H54 (cell line): ENCODE measurements around the gene GPR15.

Experiments
- DNase-seq: peaks from one replicate; pipeline ENCODE4 v3.0.0; 2011; ENCODE audit warnings: low spot score, mixed read lengths; ENCODE audit not compliant: insufficient read length
- FAIRE-seq: peaks from 3 replicates; lab custom pipeline; 2011; peaks lifted over from hg19 to GRCh38; lab: Jason Lieb, UNC
- POLR2A ChIP-seq: IDR thresholded peaks from 2 replicates; pipeline ENCODE4 v1.6.1; 2011; ENCODE audit warnings: low read depth, mild to moderate bottlenecking, low read length

Gene GPR15

DNA sequence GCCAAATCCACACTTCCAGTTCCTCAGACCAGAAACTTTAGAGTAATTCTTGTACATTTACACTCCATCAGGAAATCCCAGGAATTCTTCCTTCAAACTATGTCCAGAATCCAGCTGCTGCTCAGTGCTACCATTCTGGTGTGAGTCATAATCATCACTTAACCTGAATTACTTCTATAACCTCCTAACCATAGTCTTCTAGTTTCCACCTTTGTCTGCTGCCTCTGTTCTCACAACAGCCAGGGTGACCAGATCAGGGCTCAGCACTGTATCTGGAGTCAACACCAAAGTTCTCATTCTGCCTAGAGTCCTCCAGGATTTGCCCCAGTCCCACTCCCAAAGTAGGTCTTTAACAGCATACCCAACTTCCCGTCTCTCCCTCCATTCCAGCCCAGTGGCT is 12.4 kb upstream of the GPR15 start:
- peak; percentile 45 for FAIRE-seq
- no peak for TF ChIP-seq POLR2A
- DNase-seq: no peak

DNA sequence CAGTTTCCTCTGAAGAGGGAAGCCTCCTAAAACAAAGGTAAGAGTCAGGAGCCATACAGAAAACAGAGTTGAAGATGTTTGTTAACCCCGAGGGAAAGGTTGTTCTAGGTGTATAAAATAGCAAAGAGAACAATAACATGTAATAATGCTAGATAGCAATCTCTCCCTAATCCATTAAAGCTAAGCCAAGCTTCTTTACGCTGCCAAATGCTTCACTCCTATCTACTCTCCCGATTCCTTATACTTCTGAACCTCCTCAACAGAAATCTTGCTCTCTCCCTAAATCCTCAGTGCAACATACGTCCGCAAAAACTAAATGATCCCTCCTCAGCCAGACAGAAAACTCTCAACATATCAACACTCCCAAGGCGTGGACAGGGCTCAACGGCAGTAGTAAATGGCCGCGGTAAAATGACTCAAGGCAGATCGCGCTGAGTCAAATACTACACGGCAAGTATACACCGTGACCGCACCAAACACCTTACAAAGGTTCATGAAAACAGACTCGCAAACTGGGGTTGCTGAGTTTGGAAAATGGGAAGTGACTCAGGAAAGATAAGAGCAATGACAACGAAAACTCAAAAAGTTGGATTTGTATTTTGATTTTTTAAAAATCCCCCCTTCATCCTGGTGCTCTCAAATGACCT is 9.8 kb upstream of the GPR15 start:
- DNase-seq (peak; percentile 23), FAIRE-seq (peak; percentile 92)
- no peak for TF ChIP-seq POLR2A

DNA sequence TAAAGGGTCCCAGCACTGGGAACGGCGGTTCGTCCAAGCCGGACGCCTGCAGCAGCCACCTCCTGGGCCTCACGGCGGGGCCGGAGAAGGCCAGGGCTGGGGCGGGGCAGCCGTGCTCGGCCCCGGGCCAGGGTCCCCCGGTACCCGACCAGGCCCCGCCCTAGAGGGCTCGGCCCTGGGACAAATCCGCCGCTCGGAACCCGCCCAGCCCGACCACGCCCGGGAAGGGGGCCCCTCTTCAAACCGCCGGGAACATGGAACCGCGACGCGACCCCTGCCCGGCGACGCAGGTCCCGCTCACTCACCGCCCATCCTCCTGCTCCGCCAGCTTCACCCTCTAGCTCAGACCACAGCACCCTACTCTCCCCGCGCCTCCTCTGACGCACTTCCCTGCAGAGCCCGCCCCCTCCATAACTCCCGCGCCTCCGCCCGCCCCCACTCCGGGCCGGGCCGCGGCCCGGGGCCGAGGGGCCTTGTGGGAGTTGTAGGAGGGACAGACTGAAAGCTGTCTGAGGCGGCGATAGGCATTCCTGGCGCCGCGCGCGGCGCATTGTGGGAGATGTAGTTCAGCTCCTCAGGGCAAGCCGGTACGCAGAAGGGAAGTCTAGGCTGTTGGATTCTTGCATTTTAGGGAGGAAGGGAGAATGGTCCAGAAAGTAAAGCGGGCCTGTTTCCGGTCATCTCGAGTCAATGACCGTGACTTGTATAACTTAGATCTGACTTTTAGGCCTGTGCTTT is 9.1 kb upstream of the GPR15 start, which contains the start of gene CLDND1:
TSS of gene CLDND1 (minus strand) at position 359 of the 738 bp plus-strand sequence. CDS start 1,478 bp downstream, outside the sequence.
- peak; percentile 83 for DNase-seq
- peak; percentile 85 for TF ChIP-seq POLR2A
- FAIRE-seq: peak; percentile 95

DNA sequence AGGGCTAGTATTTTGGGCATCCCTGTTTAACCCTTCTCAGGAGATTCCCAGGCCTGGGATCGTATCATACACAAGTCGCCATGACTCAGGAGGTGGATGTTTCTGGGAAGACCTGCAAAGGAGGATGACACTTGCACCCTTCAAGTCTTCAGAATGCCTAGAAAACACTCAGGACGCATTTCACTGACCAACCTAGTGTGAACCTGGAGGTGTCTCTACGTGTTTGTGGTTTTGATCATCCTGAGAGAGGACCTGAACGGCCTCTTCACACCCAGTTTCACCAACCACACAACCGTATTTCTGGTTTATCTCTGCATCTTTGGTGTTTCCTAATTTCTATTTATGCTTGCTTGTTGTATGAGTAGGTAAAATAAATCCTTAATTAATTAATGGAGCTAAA is 6.3 kb upstream of the GPR15 start:
- TF ChIP-seq POLR2A: no peak
- DNase-seq (no peak), FAIRE-seq (no peak)

DNA sequence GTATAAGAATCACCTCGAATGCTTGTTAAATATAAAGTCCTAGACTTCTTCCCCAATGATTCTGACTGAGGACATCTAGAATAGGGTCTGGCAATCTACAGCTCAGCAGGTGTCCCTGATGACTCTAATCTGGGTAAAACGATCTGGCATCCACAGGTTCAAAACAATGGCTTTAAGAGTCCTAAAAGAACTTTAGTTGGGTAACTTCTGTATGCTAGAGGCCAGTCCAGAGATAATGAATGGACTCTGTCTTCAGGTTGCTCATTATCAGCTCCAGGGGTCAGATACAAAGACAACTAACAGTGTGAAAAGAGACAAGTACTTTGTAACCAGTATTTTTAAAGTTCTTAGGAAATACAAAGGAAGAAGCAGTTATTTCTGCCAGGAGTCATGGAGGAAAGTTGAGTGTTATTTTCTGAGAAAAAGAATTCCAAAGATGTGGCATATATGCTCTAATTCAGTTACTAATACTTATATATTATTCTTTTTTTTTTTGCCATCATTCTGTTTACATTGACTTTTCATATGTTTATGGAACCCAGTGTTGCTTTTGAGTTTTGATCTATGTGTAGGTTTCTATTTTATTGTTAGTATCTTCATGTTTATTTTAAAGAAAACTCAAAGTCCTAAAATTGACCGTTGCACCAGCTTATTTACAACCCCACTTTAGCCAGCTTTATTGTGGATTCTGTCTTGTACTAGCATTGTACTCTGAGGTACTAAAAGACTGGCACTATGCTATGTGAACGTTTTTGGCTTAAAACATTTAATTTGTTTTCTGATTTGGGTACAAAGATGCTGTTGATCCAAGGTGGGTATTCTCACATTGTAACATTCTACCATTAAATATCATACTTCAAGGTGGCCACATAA is 3.1 kb upstream of the GPR15 start:
- no peak for DNase-seq
- no peak for FAIRE-seq
- no peak for TF ChIP-seq POLR2A

DNA sequence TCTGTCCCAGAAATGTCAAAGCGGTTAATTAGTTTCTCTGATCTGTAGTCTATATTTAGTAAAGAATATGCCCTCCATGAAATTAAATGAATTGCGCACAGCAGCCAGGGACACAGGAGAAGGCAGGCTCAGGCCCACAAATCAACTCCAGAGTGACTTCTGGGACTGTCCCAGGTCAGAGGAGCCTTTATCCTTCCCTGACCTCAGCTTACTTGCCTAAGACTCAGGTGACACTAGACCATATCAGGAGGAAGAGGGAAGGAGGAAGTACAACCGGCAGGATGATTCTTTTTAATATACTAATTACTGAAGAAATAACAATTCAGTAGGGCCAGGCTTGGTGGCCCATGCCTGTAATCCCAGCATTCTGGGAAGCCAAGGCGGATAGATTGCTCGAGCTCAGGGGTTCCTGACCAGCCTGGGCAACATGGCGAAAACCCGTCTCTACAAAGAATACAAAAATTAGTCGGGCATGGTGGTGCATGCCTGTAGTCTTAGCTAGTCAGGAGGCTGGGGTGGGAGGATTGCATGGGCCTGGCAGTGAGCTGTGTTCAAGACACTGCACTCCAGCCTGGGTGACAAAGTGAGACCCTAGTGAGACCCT is 1.8 kb upstream of the GPR15 start:
- TF ChIP-seq POLR2A: no peak
- FAIRE-seq (no peak), DNase-seq (no peak)

DNA sequence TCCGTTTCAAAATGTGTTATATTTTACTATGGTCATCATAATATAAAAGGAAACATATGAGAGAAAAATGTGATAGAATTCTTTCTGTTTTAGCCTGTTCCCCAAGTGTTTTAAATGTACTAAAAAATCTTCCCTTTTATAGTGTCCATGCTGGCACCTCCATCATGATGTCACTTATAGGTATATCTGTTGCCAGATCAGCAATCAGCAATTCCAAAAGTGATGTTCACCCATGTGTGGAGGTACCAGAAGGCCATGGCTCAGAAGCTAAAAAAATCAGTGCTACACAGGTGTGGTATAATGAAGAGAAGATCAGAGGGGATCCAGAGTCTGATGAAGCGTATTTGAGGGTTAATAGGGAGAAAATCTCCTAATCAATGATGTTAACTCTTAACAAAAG is 1.1 kb upstream of the GPR15 start:
- DNase-seq (no peak), FAIRE-seq (no peak)
- TF ChIP-seq POLR2A: no peak

DNA sequence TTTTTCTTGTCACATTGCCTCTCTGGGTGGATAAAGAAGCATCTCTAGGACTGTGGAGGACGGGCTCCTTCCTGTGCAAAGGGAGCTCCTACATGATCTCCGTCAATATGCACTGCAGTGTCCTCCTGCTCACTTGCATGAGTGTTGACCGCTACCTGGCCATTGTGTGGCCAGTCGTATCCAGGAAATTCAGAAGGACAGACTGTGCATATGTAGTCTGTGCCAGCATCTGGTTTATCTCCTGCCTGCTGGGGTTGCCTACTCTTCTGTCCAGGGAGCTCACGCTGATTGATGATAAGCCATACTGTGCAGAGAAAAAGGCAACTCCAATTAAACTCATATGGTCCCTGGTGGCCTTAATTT is 478 bp downstream of the GPR15 start:
- no peak for TF ChIP-seq POLR2A
- DNase-seq: no peak
- no peak for FAIRE-seq

DNA sequence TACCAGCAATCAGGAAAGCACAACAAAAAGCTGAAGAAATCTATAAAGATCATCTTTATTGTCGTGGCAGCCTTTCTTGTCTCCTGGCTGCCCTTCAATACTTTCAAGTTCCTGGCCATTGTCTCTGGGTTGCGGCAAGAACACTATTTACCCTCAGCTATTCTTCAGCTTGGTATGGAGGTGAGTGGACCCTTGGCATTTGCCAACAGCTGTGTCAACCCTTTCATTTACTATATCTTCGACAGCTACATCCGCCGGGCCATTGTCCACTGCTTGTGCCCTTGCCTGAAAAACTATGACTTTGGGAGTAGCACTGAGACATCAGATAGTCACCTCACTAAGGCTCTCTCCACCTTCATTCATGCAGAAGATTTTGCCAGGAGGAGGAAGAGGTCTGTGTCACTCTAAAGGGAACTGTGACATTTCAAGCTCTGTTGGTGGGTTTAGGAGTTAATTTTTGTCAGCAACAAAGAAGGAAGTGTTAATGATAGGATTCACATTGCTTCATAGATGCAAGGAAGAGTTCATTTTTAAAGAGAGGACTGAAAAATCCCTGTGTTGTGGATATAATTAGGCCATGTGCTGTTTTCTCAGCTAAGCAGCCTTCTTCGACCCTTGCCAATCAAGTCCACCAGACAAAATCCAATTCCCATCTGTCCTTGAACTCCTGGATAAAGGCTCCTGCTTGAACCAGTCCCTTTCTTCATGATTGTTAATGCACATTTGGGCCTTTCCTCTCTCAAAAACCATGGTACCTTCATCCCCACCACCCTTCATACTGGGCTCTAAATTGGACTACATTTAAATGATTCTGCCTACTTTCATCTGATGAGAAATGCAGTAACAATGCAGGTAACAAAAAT is 1.2 kb downstream of the GPR15 start:
- no peak for FAIRE-seq
- DNase-seq: no peak
- no peak for TF ChIP-seq POLR2A

DNA sequence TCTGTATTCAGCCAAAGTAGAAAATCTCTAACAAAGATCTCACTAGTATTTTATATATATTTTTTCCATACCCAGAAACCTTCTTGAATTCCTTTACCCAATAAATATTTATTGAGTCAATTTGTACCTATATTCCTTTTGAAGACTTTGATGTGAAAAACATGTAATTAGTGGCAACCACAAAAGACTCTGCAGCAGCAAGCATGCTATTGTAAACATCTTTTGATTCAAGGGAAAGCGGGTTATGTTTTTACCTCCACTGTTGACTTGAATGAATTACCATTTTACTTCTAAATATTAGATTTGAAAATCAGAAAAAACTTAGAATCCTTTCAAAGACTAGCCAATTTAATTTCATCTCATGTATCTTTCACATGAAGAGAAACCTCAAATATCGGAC is 2.4 kb downstream of the GPR15 start:
- TF ChIP-seq POLR2A: no peak
- FAIRE-seq: no peak
- no peak for DNase-seq

DNA sequence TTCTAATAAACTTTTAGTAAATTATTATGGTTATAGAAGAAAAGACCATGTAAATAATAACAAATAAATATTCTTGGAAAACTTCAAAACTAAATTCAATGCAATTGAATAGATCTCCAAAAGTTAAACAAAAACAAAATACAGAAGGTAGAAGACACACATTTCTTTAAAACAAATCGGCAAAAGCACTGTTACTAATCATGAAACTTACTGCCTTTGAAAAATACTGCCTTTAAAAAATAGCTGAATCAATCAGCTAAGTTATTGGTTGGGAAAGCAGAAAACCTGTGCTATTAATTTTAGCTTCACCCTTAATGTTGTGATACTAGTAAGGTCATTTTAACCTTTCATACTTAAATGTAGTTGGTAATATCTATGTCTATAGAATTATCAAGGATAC is 3.0 kb downstream of the GPR15 start:
- no peak for TF ChIP-seq POLR2A
- DNase-seq (no peak), FAIRE-seq (no peak)

DNA sequence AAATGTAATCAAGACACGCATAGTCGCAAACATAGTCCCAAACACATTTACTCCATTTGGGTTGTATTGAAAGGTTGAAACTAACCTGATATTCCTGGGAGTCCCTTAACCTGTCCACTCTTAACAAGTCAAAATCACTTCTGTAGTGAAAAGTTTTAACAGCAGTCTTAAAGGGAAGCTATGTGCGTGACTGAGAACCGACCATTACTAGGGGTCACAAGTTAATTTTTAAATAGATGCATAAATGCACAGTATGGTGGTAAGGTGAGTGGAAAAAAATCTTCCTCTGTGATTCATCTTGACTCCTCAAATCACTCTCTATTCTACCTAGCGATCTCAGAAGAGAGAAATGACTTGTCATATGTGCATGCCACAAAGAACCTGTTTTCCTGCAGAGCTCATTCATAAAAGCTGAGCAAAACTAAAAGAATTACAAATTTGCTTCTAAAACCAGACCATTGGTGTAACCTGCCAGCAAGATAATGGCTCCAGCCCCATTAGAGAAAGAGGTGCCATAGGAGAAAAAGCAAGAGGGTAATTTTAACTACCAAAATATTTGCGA is 4.8 kb downstream of the GPR15 start:
- DNase-seq: no peak
- FAIRE-seq: no peak
- no peak for TF ChIP-seq POLR2A

DNA sequence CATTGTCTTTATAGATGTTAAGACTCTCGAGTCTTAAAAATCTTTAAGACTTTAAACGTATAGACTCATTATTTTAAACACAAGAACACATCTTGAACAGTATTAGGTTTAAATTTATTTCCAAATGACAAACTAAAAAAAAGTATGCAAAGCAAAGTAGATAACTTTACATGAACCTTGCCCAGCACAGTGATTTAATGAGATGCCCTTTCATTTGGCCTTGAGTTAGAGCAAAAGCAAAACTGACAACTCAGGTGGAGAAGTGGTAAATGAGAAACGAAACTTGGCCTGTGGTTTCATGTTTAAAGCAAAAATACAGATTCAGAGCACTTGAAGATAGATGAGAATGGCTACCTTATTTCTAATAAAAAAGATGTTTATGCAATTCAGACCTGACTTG is 8.6 kb downstream of the GPR15 start:
- FAIRE-seq (no peak), DNase-seq (no peak)
- no peak for TF ChIP-seq POLR2A
